Islet of Langerhans (tissue), 1 donor: Measurements from ENCODE around the gene SLC1A3.
"Not testable (repeated sequence)": the region's sequence is repeated elsewhere in the genome, so short reads cannot be mapped to it uniquely, and the experiment has no call there.

ENCODE experiments used
- FAIRE-seq: peaks from one replicate; lab custom pipeline; 2011; peaks lifted over from hg19 to GRCh38; lab: Jason Lieb, UNC

Gene SLC1A3

DNA sequence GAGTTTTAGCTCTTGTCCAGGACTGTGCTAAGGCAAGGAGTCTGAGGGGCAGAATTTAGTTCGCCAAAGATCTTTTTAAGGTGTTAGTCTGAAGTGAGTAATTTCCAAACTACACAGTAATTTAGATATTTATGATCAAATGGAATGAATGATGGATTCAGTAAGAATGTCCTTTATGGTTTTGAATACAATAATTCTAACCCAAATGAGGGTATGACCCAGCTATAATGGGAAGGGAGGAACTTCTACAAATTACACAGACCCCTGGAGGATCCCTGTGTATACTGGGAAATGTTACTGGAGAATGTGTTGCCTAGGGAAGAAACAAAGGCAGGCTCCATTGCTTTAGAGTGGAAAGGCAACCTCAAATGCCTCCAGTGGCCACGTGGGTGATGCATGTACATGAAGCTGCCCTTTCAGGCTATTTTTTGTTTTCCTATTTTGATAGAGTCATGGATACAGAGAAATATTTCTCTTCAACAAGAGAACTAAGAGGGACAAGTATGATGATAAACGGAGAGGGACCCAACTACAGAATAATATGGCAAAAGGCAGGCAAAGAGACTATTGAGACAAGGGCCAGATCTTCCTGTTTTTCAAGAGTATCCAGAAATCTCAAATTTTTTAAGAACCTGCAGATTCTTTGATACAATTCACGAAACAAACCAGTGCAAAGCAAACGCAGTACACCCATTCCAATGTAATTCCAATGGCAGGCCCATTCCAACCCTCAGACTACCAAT lies 25.4 kb downstream of the SLC1A3 start:
- FAIRE-seq = no peak

DNA sequence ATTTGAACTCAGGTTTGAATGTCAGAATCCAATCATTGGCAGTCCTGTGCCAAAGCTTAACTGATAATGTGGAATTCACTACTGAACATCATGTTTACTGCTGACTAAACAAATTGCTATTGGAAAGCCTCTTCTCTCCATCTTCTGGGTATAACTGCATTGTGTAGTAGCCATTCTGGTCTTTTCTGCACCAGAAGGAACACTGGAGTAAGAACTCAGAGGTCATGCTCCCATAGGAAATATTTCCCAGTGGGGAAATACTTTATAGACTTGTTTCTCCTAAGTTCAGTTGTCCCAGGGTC lies 25.9 kb downstream of the SLC1A3 start:
- FAIRE-seq = no peak

- no peak for FAIRE-seq
Measured at GRCh38 chr5:36635721-36636390, 29.4 kb downstream of the SLC1A3 start.

- no peak for FAIRE-seq
Measured at GRCh38 chr5:36637101-36637500, 30.7 kb downstream of the SLC1A3 start.

DNA sequence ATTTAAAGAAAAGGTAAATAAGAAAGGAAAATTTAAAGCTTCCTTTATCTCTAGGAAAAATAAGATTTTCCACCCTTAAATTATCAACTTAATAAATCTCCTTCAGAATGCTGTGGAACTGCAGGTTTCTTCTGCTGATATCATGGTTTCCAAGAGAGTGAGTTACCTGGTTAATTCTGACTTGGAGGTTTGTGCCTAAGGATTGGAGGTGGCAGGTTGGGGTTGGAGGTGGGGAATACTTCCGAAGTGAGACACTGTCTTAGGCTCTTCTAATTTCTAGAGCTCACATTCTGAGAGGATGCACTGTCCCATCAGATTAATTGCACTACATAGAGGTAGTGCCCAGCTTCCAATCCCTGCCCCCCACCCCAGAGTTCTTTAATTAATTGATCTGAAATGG lies 31.1 kb downstream of the SLC1A3 start:
- FAIRE-seq = no peak

- FAIRE-seq = no peak
Measured at GRCh38 chr5:36638056-36638455, 31.6 kb downstream of the SLC1A3 start.

GRCh38 chr5:36640949-36641348 lies 34.5 kb downstream of the SLC1A3 start:
- FAIRE-seq = no peak

- no peak for FAIRE-seq
Measured at GRCh38 chr5:36641431-36641830, 35.0 kb downstream of the SLC1A3 start.

DNA sequence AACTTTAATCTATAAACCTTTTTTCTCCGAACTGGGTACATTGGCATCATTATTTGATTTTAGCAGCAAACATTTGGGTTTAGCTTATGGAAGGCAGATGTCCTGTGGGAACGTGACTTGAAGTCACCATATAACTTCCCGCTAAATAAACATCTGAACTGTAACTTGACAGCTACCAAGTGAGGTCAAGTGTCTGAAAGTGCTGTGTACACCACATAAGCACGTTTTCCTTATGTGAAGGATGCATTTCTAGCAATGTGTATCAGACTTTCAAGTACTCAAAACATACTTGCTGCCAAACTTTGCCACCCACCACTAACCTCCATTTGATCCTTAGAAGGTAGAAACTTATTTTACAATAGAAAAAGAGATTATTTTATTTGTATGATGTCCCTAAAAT lies 35.7 kb downstream of the SLC1A3 start:
- no peak for FAIRE-seq

DNA sequence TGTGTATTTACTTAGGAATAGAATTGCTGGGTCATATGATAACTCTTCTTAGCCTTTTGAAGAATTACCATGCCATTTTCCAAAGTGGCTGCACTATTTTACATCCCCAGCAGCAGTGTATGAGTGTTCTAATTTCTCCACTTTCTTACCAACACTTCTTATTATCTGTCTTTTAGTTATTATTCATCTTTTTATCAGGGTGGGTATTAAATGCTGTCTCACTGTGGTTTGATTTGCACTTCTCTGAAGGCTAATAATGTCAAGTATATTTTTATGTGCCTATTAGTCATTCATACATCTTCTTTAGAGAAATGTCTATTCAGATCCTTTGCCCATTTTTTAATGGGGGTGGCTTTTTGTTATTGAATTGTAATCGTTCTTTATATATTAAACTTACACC lies 36.8 kb downstream of the SLC1A3 start:
- no peak for FAIRE-seq

- FAIRE-seq = not testable (repeated sequence)
Measured at GRCh38 chr5:36643841-36644240, 37.4 kb downstream of the SLC1A3 start.

GRCh38 chr5:36644727-36645126 lies 38.3 kb downstream of the SLC1A3 start:
- FAIRE-seq = no peak

DNA sequence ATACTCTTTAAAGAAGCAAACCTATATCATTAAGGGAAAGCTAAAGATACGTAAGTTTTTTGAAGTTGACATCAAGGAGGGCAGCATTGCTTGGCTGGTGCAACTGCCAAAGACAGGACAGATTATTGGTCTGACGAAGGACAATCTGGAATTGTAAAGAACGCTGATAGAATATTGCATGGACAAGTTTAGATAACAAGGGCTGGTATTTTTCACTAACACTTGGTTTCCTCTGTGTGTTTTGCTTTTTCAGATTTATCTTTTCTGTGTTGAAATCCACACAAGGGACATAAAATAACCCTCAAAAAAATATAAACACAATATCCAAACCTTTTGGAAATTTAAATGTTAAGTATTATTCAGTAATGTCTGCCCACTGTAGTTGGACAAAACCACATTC lies 39.7 kb downstream of the SLC1A3 start:
- FAIRE-seq = no peak

- FAIRE-seq = no peak
Measured at GRCh38 chr5:36646507-36647023, 40.2 kb downstream of the SLC1A3 start.

DNA sequence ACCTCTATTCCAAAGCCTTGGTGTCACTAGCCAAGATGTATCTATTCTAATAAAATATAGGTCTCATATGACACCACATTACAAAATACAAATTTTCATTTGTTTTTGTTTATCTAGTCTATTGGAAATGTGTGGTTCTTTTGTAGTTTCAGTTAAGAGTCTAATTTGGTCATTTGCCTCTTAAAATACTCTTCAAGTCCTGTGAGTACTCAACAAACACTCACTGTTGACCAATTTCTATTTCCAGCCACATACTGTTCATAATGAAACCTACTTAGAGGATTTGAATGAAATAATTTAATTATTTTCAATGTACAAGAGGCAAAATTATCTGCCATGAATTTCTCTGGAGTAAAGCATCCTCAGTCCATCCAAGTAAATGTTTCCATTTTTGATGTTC lies 40.6 kb downstream of the SLC1A3 start:
- no peak for FAIRE-seq

DNA sequence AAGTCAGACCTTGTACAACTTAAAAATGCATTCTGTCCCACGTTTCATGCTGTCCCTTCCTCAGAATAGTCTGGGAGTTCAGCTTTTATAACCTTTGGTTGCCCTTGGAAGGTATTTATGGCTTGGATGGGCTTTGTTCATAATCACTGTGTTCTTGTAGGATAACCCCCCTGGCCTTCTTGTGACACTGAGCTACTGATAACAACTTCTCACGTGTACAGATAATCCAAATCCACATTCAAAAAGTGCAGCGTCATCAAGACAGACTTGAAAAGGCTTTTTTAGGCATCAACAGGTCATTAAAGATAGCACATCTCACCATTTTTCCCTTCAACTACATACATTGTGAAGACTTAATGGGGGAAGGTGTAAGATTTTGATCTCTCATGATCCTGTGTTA lies 42.0 kb downstream of the SLC1A3 start:
- no peak for FAIRE-seq

DNA sequence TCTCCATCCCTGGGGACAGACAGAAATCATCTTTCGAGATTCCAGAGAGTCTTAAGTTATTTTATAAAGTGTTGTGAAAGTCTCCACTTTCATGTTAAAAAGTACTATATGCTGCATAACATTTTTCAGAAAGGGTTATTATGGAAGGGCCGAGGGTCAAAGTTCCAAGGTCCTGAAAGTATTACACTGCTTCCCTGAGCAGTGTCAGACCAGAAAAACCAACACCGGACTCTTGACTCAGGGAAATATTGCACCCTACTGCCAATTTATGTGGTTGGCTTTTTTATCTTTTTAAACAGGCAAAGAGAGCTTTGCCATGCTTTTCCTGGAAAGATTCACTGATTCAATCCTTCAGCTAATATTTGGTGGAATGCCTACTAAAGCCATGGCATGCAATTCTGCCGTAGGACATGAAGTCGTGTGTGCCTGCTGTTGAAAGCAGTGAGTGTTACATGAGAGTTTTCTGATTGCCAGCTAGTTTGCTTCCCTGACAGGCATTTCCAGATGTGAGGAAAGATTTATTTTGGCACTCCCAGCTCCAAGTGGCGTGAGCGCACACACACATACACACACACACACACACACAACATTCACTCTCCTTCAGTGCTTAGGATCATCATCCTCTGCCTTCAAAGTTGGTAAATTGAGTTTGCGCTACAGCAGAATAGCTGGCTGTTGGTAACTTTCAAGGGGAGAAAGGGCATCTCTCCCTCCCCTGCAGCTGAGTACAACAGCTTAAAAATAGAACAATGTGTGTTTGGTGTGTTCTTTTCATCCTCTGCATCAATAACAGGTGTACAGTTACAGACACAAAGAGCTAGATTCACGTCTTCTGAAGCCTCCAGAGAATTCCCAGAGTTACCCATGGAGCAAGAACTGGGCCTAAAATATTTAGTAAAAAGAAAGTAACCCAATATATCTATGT lies 45.6 kb downstream of the SLC1A3 start:
- no peak for FAIRE-seq

- no peak for FAIRE-seq
Measured at GRCh38 chr5:36653044-36653705, 46.8 kb downstream of the SLC1A3 start.

- no peak for FAIRE-seq
Measured at GRCh38 chr5:36654564-36654963, 48.2 kb downstream of the SLC1A3 start.

- no peak for FAIRE-seq
Measured at GRCh38 chr5:36655161-36655560, 48.8 kb downstream of the SLC1A3 start.

DNA sequence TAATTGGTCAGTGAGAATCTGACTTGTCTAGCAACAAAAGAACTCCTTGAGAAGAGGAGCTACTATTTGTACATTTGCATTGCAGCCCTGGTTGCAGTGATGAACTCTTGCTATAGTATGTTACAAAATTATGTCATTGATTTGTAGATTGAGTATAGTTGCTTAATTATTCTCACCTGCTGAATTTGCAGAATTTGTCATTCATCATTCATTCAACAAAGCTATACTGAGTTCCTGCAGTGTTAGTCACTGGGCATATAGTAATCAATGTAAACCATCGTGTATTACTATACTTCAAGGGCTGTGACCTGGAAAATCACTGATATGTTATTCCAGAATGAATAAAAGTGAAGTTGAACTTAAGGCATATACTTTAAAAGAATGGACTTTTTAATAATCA lies 50.1 kb downstream of the SLC1A3 start:
- FAIRE-seq = no peak

DNA sequence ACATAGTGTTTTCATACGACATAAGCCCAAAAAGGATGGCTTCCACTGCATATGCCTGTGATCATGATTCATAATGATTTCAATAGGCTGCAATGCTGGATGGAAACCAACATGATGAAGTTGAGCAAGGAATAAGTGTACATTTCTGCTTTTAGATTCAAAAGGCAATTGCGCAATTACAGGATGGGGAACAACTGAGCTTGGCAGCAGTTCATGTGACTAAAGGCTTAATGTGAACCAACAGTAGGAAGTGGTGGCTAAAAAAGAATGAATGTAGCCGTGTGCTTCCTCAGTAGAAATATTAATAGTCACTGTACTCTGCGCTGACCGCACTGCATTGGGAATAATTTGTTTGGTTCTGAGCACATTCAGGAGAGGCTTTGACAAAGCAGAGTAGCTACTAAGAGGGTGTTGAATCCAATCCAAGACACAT lies 51.2 kb downstream of the SLC1A3 start:
- no peak for FAIRE-seq
